ENCODE data around the gene LHFPL5. TPM values are rescaled to one million over a fixed set of nuclear protein-coding genes. Genes with fewer than 3 reads are reported as not detected.

The LHFPL5 gene
- total and polyA plus RNA-seq, 2 donors (not counting 1 experiment from before 2014, with no cell fraction given), result not detected

DNA sequence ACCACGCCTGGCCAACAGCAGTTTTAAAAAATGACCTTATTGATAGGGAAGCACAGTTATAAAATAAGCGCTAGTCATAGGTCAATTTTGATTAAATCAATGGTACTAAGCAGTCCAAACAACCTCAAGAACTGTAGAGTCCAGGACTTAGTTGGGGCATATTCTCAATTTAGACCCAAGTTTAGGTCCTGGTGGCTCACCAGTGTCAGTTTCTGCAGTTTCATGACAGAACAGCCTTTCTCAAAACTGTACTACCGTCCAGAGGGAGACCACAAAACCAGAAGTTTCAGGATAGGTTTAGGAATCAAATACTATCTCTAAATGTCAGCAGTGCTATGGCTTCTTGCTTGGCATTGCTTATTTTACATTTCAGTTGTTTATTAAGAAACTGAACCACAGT, 39.1 kb downstream of the LHFPL5 start:
- Mint-ChIP-seq H3K9me3 (ENCODE audit: insufficient read depth) (no peaks in the 10 kb centered on the region), H3K4me1 (no peaks in the 10 kb centered on the region), H3K27ac (no peak overlapping the region), H3K27me3 (no peaks in the 10 kb centered on the region), H3K4me3 (no peak overlapping the region)
- Histone ChIP-seq H3K27ac (ENCODE audit: low read length in 2 of 2) (no peak overlapping the region), H3K4me3 (ENCODE audit: control extremely low read depth in 1 of 5, extremely low read depth in 1 of 5, insufficient read depth in 1 of 5, low read depth in 2 of 5, low read length in 4 of 5) (no peak overlapping the region), H3K4me1 (ENCODE audit: control insufficient read depth in 2 of 2, insufficient read depth in 2 of 2, low read length in 2 of 2) (no peaks in the 10 kb centered on the region), H3K79me2 (ENCODE audit: control insufficient read depth, insufficient read depth, low read length) (no peaks in the 10 kb centered on the region), H2AFZ (ENCODE audit: insufficient read depth, low read depth, low read length, poor library complexity, severe bottlenecking) (no peak overlapping the region), H3K36me3 (replicated peaks in 1 of 2; ENCODE audit: control extremely low read depth in 1 of 2, control insufficient read depth in 1 of 2, extremely low read depth in 1 of 2, insufficient read depth in 2 of 2, low read length in 1 of 2) (peaks cover 4 to 12% of the 10 kb centered on the region in 2 experiments), H3K9ac (ENCODE audit: low read length) (no peak overlapping the region), H4K20me1 (ENCODE audit: control insufficient read depth, insufficient read depth, low read length, poor library complexity, severe bottlenecking) (no peaks in the 10 kb centered on the region), H3K4me2 (replicated peaks; ENCODE audit: low read depth, low read length, poor library complexity, severe bottlenecking) (no peak overlapping the region), H3K27me3 (replicated peaks in 1 of 4; ENCODE audit: control extremely low read depth in 1 of 4, control insufficient read depth in 3 of 4, insufficient read depth in 4 of 4, low read length in 3 of 4) (no peaks in the 10 kb centered on the region), H3K9me3 (ENCODE audit: control extremely low read depth in 1 of 3, control insufficient read depth in 2 of 3, insufficient read depth in 1 of 3, low read length in 2 of 3) (peaks cover 0 to 4% (median 4%) of the 10 kb centered on the region in 3 donors)
- POLR2A ChIA-PET, result no interaction called here
- no peak for DNase-seq
- WGBS (ENCODE audit: insufficient coverage), result 100% methylated on average over 2 of the region's 3 CpGs
- intact Hi-C loops (cut with micrococcal nuclease), result no loop called here
- CTCF ChIA-PET, result no interaction called here
- TF ChIP-seq EZH2 (IDR thresholded peaks at IDR 0.05; ENCODE audit: borderline replicate concordance, insufficient read depth, low read depth, low read length, poor library complexity, severe bottlenecking), result no peak
- TF ChIP-seq, protein P1, sequence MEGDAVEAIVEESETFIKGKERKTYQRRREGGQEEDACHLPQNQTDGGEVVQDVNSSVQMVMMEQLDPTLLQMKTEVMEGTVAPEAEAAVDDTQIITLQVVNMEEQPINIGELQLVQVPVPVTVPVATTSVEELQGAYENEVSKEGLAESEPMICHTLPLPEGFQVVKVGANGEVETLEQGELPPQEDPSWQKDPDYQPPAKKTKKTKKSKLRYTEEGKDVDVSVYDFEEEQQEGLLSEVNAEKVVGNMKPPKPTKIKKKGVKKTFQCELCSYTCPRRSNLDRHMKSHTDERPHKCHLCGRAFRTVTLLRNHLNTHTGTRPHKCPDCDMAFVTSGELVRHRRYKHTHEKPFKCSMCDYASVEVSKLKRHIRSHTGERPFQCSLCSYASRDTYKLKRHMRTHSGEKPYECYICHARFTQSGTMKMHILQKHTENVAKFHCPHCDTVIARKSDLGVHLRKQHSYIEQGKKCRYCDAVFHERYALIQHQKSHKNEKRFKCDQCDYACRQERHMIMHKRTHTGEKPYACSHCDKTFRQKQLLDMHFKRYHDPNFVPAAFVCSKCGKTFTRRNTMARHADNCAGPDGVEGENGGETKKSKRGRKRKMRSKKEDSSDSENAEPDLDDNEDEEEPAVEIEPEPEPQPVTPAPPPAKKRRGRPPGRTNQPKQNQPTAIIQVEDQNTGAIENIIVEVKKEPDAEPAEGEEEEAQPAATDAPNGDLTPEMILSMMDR (IDR thresholded peaks at IDR 0.05), result no peak
- no peak for ATAC-seq (ENCODE audit: low read depth)

- WGBS (ENCODE audit: insufficient coverage), result 100% methylated on average over 1 of the region's 2 CpGs
- Histone ChIP-seq H3K4me3 (ENCODE audit: control extremely low read depth in 1 of 5, extremely low read depth in 1 of 5, insufficient read depth in 1 of 5, low read depth in 2 of 5, low read length in 4 of 5) (no peak overlapping the region), H3K36me3 (replicated peaks in 1 of 2; ENCODE audit: control extremely low read depth in 1 of 2, control insufficient read depth in 1 of 2, extremely low read depth in 1 of 2, insufficient read depth in 2 of 2, low read length in 1 of 2) (peaks cover 2 to 15% of the 10 kb centered on the region in 2 experiments), H3K9me3 (ENCODE audit: control extremely low read depth in 1 of 3, control insufficient read depth in 2 of 3, insufficient read depth in 1 of 3, low read length in 2 of 3) (peaks cover 0 to 4% (median 4%) of the 10 kb centered on the region in 3 donors), H3K4me1 (ENCODE audit: control insufficient read depth in 2 of 2, insufficient read depth in 2 of 2, low read length in 2 of 2) (no peaks in the 10 kb centered on the region), H3K79me2 (ENCODE audit: control insufficient read depth, insufficient read depth, low read length) (no peaks in the 10 kb centered on the region), H3K4me2 (replicated peaks; ENCODE audit: low read depth, low read length, poor library complexity, severe bottlenecking) (no peak overlapping the region), H2AFZ (ENCODE audit: insufficient read depth, low read depth, low read length, poor library complexity, severe bottlenecking) (no peak overlapping the region), H3K27ac (ENCODE audit: low read length in 2 of 2) (no peak overlapping the region), H3K9ac (ENCODE audit: low read length) (no peak overlapping the region), H4K20me1 (ENCODE audit: control insufficient read depth, insufficient read depth, low read length, poor library complexity, severe bottlenecking) (no peaks in the 10 kb centered on the region), H3K27me3 (replicated peaks in 1 of 4; ENCODE audit: control extremely low read depth in 1 of 4, control insufficient read depth in 3 of 4, insufficient read depth in 4 of 4, low read length in 3 of 4) (no peaks in the 10 kb centered on the region)
- no peaks in the 10 kb centered on the region for H3K27me3 Mint-ChIP-seq
- ChIA-PET POLR2A (no interaction called here), CTCF (no interaction called here)
- H3K4me1 Mint-ChIP-seq, result no peaks in the 10 kb centered on the region
- no peak overlapping the region for H3K4me3 Mint-ChIP-seq
- H3K27ac Mint-ChIP-seq, result no peak overlapping the region
- no peak for ATAC-seq (ENCODE audit: low read depth)
- intact Hi-C loops (cut with micrococcal nuclease), result no loop called here
- no peak for DNase-seq
- no peak for TF ChIP-seq EZH2 (IDR thresholded peaks at IDR 0.05; ENCODE audit: borderline replicate concordance, insufficient read depth, low read depth, low read length, poor library complexity, severe bottlenecking)
- TF ChIP-seq, protein P1 (IDR thresholded peaks at IDR 0.05), result no peak
- no peaks in the 10 kb centered on the region for H3K9me3 Mint-ChIP-seq (ENCODE audit: insufficient read depth)
Measured at GRCh38 chr6:35850208-35850607, 45.1 kb downstream of the LHFPL5 start.

Measured in B cell (primary cell).